Effector CD4-positive, alpha-beta T cell (primary cell): ENCODE results near the gene AP2B1.
"Not testable (repeated sequence)": the region's sequence is repeated elsewhere in the genome, so short reads cannot be mapped to it uniquely, and the experiment has no call there.

Experiments
- DNase-seq: peaks from one replicate; pipeline ENCODE4 v3.0.0-alpha.2; 2020
- total RNA-seq: gene quantifications from one replicate; lab custom pipeline; 2026; lab: John Stamatoyannopoulos, UW

The AP2B1 gene
- 127 reads per million, percentile 87 among the genes with 10 or more reads in this experiment for total RNA-seq

DNA sequence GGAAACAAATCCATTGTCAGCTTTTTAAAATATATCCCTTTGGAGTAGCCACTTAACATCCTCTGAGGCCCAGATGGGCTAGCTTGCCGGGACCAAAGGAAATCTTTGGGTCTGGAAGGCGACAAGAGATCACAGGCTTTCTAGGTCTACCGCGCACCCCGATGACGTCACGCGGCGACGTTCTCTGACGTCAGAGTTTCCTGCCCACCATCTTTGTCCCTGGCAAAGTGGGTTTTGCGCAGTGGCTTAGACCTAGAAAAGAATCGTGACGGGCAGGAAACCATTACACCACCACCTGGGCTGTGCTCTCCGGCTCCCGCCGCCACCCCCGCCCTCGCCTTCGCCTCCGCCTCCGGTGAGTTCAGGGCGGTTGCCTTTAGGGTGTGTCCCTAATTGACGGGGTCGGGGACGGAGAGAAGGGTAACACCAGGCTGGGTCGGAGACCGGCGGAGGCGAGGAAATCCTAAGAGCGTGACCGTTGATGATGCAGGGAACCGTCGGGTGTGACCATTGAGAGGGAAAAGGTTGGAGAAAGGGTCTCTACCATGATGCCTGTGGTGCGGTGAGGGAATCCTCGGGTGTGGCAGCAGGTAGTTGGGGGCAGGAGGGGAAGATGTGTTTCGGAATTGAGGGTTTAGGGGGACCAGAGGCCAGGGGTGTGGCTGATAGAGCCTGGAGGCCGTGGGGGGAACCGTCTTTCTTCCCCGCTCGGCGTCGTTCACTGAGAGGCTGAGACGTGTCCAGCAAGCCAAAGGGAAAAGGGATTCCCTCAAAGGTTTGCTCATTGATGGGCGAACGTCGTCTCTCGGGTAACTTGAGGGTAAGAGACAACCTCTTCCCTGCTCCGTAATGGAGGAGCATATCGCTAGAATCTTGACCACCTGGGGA lies at the start of gene AP2B1:
Gene AP2B1, plus strand, starts transcription at position 249 of the 888 bp plus-strand sequence. CDS start 6,709 bp downstream, outside the sequence.
- peak; percentile 93 for DNase-seq

DNA sequence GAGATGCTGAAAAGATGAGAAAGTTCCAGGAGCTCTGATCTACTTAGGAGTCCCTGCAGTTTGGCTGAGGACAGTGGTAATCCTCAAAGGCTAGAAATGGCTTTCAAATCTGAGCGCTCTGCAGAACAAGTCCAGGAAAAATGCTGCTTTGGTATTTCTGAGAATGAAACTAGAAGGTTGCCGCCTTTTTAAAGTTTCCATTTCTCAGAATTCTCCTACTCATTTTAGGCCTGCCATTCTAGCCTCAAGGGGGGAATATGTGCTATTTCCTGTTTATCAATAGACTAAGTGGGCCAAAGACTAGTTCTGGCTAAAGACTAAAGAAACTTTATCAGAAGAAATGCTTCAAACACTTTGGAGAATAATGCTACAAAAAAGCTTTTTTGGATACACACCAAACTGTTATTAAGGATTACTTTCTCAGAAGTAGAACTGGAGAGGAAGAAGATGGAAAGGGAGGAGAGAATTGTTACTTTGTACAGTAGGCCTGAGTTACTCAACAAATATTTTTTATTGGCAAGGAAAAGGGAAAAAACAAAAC lies 49.5 kb upstream of the AP2B1 start, which contains the start of gene SLFN12L:
Gene SLFN12L, minus strand, starts transcription at position 78 of the 541 bp plus-strand sequence. CDS start 15,314 bp downstream, outside the sequence.
- DNase-seq, result no peak

DNA sequence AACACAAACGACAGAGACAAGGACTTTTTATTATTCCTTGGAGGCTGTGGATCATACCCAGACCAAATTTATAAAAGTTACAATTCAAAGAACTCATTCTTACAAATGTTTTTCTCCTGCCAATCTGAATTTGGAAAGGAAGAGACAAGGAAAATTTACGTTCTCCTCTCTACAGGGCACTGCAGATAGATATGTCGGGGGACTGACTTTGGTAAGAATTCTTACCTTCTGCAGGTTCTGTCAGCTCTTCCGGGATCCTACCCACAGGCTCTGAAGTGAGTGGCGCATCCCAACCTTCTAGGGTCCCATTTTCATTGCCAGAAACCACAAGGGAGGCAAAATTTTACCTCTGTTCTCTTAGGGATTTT lies 47.5 kb upstream of the AP2B1 start:
- DNase-seq, result no peak

DNA sequence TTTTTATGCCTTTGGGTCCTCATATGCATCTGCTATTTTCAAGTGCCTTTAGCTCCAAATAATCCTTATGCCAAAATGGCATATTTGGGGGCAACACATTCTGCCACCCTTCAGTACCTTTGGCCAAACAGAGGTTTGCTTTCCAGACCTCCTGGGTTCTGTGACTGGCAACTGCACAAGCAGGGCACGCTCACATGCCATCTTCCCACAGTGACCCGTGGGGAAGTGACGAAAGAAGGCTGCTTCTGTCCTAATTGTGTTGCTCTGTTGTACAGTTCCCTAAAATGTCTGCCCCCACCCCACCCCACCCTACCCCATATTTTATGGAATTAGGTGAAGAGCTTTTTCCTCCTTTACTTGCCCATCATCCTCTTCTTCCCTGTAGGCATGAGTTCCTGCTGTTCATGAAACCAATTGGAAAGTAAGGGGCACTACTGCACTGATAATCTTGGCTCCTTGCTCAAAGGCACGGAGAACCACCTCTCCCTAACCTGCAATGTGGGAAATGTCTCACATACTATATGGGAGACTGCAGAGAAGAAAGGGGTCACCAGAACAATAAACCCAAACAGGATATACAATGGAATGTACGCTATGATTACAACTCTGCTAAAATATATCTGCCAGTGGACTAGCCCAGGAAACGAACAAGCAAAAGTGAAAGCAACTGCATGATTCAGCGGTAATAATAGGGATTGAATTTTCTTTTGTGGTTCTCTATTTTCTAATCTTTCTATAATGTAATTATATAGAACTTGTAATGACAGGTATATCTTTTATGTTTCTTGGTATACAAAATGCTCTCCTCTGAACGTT lies 46.3 kb upstream of the AP2B1 start:
- DNase-seq, result peak; percentile 17

DNA sequence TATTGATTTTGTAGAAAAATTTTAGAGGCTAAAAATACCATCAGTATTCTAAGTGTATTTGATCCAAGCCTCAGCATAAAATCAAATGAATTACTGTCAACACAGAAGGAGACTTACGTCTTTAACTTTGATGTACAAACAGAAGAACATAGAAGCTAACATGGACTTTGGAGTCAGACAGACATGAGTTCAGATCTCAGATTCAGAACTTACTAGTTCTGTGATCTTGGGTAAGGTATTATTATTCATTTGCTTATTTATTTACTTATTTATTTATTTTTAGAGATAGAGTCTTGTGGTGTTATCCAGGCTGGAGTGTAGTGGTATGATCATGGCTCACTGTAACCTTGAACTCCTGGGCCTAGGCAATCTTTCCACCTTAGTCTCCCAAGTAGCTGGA lies 45.7 kb upstream of the AP2B1 start:
- DNase-seq, result no peak

DNA sequence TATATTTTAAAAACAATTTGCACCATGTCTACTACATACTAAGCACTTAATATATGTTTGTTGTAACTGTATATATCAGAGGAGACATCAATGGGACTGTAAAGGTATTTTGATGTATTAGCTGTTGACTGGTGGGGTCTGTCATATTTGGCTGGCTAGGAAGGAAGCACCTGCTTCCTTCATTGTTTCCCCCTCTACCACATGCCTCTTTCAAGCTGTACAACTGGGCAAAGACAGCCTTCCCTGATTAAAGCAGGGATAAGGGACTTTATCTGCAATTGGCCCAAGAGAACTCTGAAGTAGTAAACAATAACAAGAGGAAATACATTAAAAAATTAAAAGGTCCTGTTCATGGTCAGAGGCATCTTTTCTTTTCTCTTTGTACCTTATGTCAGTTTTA lies 44.1 kb upstream of the AP2B1 start:
- no peak for DNase-seq

DNA sequence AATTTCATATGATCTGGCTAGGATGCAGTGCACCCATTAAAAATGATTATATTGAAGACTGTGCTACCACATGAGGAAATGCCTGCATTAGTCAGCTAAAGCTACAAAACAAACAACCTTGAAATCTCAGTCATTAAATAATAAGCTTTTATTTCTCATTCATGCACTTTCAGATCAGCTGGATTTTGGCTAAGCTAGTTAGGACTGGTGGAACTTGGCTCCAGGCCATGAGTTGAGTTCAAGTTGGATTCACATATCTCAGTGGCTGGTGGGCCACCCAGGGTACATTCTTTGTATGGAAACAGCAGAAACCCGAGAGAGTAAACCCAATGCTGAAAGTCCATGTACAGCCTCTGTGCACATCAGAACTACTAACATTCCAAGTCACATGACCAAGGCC lies 43.3 kb upstream of the AP2B1 start:
- DNase-seq, result no peak

DNA sequence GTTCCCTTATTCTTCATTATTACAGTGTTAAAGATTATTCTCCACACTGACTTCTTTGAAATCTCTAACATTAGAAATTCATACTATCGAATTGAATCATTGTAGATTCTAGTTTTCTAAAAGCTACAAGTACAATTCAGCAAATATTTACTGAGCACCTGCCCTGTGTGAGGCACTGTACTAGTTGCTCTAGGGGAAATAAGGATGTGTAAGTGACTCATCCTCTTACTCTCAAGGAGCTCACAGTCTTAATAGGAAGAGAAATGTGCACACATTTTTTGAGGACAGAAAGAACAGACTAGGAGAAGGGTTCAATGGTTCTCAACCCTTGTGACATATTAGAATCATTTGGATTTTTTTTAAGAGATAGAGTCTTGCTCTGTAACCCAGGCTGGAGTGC lies 42.0 kb upstream of the AP2B1 start:
- no peak for DNase-seq

DNA sequence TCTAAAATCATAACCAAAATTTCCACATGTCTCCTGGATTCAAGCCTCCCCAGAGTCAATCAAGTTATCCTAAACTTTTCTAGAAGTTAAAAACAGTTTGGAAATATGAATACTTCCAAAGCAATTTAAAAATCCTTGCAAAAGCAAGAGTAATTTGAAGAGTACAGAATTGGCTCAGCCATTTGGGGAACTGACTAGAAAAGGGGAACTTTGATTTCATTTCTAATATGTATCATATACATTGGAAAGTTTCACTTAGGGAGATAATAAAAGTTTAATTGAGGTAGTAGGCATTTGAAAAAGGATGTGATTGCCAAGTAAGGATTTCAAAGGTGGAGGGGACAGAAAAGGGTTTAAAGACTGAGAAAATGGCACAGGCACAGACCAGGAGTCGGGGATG lies 40.6 kb upstream of the AP2B1 start:
- DNase-seq, result no peak

DNA sequence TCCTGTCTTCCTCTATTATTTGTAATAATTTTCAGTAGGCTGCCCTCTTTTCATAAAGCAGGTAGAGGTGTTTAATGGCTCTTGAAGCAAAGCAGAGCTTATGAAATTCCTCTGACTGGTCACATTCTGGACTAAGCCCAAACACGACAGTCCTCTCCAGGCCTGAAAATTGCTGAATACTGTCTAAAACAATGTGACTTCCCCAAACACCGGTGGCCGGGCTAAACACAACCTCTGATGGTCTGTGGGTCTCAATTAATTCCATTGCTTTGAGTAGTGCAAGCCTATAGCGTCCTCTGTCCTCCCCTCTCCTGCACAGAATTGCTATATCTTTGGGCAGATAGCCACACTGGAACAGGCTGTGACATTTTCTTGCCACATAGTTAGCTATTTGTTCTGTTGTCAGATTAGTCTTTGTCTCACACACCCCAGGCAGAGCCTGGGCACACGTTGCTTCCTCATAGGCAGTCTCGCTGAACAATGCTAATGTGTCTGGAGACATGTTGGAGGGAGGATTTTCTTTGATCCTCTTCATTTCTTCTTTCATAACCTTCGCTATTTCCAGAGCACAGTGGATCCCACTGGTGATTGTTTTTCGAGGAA lies 38.8 kb upstream of the AP2B1 start:
- no peak for DNase-seq

DNA sequence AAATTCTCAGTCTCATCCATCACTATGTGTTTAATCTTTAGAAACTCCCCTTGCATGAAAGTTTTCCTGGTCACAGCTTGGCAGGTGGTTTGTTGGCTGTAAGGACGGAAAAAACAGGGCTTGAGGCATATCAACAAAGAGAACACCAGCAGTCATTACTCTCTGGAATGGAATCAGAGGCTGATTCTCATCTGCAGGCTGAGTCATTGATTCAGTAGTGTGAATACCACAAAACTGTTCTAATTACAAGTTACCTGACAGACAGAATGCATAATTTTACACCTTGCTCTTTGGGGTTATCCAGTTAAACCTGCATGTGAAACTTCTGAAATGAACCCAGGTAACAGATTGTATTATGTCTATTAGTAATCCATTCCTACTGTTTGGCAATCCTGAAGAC lies 38.1 kb upstream of the AP2B1 start:
- no peak for DNase-seq

DNA sequence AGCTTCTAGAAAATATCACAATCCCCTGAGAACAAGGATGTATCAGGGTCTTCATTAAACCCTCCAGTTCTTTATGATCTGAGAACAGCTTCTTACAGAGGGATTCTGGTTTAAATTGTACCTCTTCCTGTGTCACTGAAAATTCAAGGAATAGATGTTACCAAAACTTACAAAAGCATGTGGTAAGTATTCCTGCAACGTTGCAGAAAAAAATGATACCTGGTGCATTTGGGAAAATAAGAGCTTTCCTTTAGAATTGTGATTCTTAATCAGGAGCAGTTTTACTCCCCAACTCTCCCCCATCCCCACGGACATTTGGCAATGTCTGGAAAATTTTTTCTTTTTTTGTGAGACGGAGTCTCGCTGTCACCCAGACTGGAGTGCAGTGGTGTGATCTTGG lies 33.8 kb upstream of the AP2B1 start:
- no peak for DNase-seq

DNA sequence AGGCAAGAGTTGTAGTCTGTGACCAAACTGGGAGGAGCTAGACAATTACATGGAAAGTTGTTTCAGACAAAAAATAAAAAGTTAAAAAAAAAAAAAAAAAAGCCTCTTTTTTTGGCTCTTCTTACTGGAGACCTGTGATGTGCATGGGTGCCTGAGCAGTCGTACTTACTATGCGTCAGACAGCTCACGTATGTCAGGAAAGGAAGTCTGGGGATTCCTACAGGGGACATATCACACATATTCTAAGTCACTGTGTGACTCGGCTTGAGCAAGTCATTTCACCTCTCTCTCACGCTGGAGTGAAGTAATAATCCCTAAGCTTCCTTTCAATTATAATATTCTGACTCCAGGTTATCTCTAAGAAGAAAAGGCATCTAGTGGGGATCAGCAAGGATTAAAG lies 32.5 kb upstream of the AP2B1 start:
- no peak for DNase-seq

DNA sequence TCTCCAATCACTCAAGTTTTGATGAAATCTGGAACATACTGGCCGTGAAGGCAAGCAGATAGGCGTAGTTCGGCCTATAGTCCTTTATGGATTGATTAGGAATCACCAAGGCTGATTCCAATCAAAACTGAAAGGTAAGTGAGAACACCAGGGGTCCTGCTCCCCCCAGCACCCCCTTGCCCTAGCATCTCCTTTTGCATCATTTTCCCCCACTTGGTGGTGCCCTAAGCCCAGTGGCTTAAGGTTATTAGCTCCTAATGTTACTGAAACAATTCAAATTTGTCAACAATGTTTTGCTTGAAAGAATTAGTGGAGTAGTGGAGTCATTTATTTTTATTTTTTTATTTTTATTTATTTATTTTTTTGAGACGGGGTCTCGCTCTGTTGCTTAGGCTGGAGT lies 31.4 kb upstream of the AP2B1 start:
- DNase-seq, result no peak

DNA sequence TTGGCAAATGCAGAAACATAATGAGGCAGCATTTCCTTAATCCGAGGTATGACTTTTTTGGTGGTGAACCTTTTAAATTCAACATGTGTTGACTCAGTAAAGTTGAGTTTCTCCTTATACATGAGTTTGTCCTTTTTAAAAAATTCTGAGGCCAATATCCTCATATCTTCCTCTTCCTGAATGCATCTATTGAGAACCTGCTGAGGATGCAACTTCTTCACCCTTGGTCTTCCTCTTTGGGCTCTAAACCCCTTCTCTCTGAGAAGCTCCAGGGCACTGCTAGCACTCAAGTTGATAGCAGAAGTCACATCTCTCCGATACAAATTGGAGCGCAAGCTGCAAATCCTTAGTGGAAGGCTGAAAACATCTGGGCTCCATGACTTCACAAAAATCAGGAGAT lies 29.8 kb upstream of the AP2B1 start:
- no peak for DNase-seq

DNA sequence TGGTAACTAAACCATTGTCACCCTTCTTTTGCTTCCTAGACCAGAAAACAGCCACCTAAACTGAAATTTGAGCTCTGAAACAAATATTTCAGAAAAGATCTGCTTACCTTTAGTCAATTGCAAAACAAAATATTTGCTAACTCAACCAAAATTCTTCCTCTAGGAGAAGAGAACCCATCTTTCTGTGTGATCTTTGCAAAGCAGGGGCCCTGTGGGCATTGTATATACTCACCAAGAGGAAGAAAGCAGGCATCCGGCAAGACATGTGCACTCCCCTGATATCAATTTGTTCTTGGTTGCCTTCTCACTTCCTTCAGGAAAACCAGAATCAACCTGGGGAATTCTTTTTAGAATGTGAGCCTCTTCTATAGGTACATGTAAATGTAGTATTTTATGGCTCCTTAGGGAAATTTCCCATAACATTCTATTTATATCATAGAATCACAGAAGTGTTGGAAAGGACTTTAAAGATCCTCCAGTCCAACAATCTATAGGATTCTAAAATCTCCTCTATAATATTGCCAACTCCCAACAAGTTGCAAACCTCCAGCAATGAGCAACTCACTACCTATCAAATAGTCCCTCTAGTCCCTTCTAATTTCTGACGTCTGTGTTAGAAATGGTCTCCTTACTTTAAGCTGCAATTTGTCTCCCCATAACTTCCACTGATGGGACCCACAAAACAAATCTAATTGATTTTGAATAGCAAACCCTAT lies 27.5 kb upstream of the AP2B1 start:
- no peak for DNase-seq

DNA sequence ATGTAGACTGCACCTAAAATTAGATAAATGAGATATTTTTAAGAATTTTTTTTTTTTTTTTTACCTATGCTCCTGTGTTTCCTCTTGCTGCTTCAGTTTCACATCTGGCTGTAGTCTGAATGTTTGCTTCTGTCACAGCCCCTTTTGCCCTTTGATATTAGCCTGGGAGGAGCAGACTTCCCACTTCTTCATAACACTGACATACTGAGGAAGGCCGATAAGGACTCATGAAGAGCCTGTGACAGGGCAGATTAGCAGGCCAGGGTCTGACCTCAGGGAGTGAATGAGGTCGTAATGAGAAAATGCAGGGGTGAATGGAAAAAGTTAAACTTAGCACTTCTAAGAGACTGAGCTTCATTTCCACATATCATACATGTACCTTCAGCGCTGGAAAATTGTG lies 26.4 kb upstream of the AP2B1 start, which contains the start of gene SLFN14:
Gene SLFN14, minus strand, starts transcription at position 117 of the 400 bp plus-strand sequence. CDS start 2,757 bp downstream, outside the sequence.
- DNase-seq, result no peak

DNA sequence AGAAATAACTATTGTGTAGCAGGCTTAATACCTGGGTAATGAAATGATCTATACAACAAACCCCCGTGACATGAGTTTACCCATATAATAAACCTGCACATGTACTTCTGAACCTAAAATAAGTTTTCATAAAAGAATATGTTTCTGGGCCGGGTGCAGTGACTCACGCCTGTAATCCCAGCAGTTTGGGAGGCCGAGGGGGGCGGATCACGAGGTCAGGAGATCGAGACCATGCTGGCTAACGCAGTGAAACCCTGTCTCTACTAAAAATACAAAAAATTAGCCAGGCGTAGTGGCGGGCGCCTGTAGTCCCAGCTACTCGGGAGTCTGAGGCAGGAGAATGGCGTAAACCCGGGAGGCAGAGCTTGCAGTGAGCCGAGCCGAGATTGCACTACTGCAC lies 23.9 kb upstream of the AP2B1 start:
- DNase-seq, result not testable (repeated sequence)

DNA sequence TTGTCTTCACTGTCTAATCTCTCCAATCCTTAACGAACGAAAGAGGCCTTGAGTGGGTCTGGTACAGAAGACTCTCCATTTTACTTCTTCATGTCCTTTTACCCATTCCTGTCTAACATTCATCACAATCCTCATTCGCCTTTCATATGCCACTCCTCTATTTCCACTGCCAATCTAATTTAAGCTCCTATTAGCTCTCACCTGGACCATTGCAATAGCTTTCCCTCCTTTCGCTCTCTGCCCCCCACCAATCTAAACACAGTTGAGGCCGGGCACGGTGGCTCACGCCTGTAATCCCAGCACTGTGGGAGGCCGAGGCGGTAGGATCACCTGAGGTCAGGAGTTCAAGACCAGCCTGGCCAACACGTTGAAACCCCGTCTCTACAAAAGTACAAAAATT lies 20.2 kb upstream of the AP2B1 start:
- DNase-seq, result no peak

DNA sequence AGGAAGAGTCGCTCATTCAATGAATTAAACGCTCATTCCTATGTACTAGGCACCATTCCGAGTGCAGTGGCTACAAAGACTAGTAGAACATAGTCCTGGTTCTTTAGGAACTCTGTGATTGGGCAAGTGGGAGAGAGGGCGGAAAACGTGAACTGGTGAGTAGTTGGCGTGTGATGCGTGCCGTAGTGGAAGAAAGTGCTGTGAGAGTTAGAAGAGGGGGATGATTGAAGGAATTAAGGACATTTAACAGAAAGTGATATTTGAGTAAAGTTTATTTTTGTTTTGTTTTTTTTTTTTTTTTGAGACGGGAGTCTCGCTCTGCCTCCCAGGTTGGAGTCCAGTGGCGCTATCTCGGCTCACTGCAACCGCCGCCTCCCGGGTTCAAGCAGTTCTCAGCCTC lies 18.6 kb upstream of the AP2B1 start:
- DNase-seq, result peak; percentile 11

DNA sequence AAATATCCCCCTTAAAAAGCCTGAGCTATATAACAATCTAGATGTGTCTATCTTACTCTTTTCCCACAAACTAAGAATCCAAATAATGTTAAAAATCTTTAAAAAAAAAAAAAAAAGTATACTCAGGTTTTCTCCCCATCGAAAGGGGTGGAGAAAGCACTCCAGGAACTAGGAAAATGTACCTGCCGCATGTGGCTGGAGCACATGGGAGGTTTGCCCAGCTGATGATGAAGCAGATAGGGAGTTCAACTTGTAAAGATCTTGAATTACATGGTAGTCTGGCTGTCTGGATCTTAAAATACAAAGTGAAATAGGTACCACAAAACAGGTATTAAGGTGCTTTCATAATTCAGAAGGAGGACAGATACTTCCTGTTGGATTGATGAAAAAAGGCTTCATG lies 17.7 kb upstream of the AP2B1 start:
- DNase-seq, result no peak

DNA sequence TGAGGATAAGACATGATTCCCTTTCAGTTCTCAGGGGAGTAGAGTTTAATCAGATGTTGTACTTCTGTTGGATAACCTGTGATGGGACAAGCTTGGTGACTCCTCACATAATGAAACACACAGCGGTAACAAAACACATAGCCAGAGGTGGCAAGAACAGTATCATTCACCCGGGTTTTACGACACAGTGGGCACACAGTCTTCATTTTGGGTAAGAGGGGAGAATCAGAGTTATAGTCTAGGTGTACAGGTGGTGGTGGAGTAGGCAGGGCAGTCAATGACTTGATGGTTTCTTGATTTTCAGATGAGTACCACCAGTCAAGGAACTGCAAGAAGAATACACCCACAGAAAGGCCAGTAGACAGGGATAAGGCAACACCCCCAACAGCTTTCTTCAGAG lies 11.4 kb upstream of the AP2B1 start:
- DNase-seq, result no peak
